ENCODE data around the gene LIN7C. TPM values are rescaled to one million over a fixed set of nuclear protein-coding genes. Genes with fewer than 3 reads are reported as not detected.

Gene LIN7C
- total and polyA plus RNA-seq, 2 of the 13 experiments (the other 11 are each of a cell fraction or from before 2014, with no cell fraction given): 14.8 to 37.2 TPM

GRCh38 chr11:27555264-27555663, 48.7 kb upstream of the LIN7C start:
- 0% methylated on average over 1 of the region's 1 CpG for WGBS (ENCODE audit: low lambda C conversion rate)
- Histone ChIP-seq H3K9ac (ENCODE audit: insufficient read depth, low read depth, low read length) (no peak overlapping the region), H3K9me3 (ENCODE audit: low read length) (no peaks in the 10 kb centered on the region), H3K36me3 (replicated peaks in 1 of 2; ENCODE audit: control insufficient read depth in 1 of 2, insufficient read depth in 2 of 2, low read length in 2 of 2) (no peaks in the 10 kb centered on the region), H3K27me3 (ENCODE audit: control insufficient read depth in 1 of 2, insufficient read depth in 2 of 2, low read length in 2 of 2) (peaks cover 0 to 2% of the 10 kb centered on the region in 2 experiments; a peak in 1 of 5 replicates), H3K4me1 (ENCODE audit: insufficient read depth, low read length) (no peaks in the 10 kb centered on the region), H3K4me3 (replicated peaks in 1 of 3; ENCODE audit: insufficient read depth in 1 of 3, low read depth in 2 of 3, low read length in 3 of 3) (no peak overlapping the region), H4K20me1 (ENCODE audit: insufficient read depth, low read length) (no peaks in the 10 kb centered on the region), H3K79me2 (ENCODE audit: insufficient read depth, low read length) (no peaks in the 10 kb centered on the region), H3K27ac (ENCODE audit: extremely low read length, insufficient read depth, low read length) (no peak overlapping the region), H3K4me2 (ENCODE audit: low read depth, low read length) (no peak overlapping the region), H2AFZ (ENCODE audit: low read length) (no peak overlapping the region)
- FAIRE-seq (no peak), DNase-seq (ENCODE audit: low spot score) (no peak), ATAC-seq (no peak)
- intact Hi-C loops (cut with micrococcal nuclease; ENCODE audit: unreplicated experiment): no loop called here
- no TSS peak for BruUV-seq (replicated peaks)
- in situ Hi-C loops (cut with HindIII; ENCODE audit: extremely low pct_ligation_motif_present, low pct_unique_long_range_greater_than_20kb): no loop called here
- CTCF ChIA-PET (ENCODE audit: low intra/inter-chr PET ratio, low total read pairs): no interaction called here
- TF ChIP-seq ZEB1 (IDR thresholded peaks at IDR 0.05; ENCODE audit: insufficient replicate concordance, low read depth): no peak
- no peak for TF ChIP-seq RNF2 (conservative IDR thresholded peaks at IDR 0.05; ENCODE audit: low read depth)
- no peak for TF ChIP-seq ZNF281 (CRISPR knock-in tag; IDR thresholded peaks at IDR 0.05; ENCODE audit: borderline replicate concordance)
- TF ChIP-seq GLMP (CRISPR knock-in tag; IDR thresholded peaks at IDR 0.05; ENCODE audit: borderline replicate concordance): no peak
- TF ChIP-seq ZBTB26 (CRISPR knock-in tag; IDR thresholded peaks at IDR 0.05; ENCODE audit: borderline replicate concordance): no peak
- TF ChIP-seq, protein P1, sequence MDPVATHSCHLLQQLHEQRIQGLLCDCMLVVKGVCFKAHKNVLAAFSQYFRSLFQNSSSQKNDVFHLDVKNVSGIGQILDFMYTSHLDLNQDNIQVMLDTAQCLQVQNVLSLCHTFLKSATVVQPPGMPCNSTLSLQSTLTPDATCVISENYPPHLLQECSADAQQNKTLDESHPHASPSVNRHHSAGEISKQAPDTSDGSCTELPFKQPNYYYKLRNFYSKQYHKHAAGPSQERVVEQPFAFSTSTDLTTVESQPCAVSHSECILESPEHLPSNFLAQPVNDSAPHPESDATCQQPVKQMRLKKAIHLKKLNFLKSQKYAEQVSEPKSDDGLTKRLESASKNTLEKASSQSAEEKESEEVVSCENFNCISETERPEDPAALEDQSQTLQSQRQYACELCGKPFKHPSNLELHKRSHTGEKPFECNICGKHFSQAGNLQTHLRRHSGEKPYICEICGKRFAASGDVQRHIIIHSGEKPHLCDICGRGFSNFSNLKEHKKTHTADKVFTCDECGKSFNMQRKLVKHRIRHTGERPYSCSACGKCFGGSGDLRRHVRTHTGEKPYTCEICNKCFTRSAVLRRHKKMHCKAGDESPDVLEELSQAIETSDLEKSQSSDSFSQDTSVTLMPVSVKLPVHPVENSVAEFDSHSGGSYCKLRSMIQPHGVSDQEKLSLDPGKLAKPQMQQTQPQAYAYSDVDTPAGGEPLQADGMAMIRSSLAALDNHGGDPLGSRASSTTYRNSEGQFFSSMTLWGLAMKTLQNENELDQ (CRISPR knock-in tag; IDR thresholded peaks at IDR 0.05; ENCODE audit: borderline replicate concordance): no peak
- no peak for TF ChIP-seq ZNF160 (CRISPR knock-in tag; IDR thresholded peaks at IDR 0.05)
- no peak for TF ChIP-seq HMGA1 (CRISPR knock-in tag; conservative IDR thresholded peaks at IDR 0.05)
- TF ChIP-seq ZNF773 (CRISPR knock-in tag; IDR thresholded peaks at IDR 0.05; ENCODE audit: borderline replicate concordance): no peak
- TF ChIP-seq RFXAP (CRISPR knock-in tag; IDR thresholded peaks at IDR 0.05; ENCODE audit: borderline replicate concordance): no peak
- no peak for TF ChIP-seq TBX2 (CRISPR knock-in tag; IDR thresholded peaks at IDR 0.05; ENCODE audit: borderline replicate concordance)
- no peak for TF ChIP-seq ZNF451 (CRISPR knock-in tag; IDR thresholded peaks at IDR 0.05)
- TF ChIP-seq HHEX (CRISPR knock-in tag; IDR thresholded peaks at IDR 0.05): no peak
- POLR2A ChIA-PET: no interaction called here
